Measurements from ENCODE around the gene CRB3. TPM values are rescaled to one million over a fixed set of nuclear protein-coding genes. Genes with fewer than 3 reads are reported as not detected.

CRB3 gene
- total RNA-seq, 1 donor from 2014 or later, result not detected

- no peak overlapping the region for H3K4me3 ChIP-seq (ENCODE audit: low read length in 3 of 3)
These were observed 25.4 kb downstream of the CRB3 start for GRCh38 chr19:6489278-6490061.

GRCh38 chr19:6490134-6490533, 26.1 kb downstream of the CRB3 start:
- Histone ChIP-seq H3K4me3 (ENCODE audit: low read length in 3 of 3) (no peak overlapping the region), H3K27ac (ENCODE audit: low read depth, low read length) (no peak overlapping the region), H3K36me3 (ENCODE audit: control insufficient read depth in 3 of 3, insufficient read depth in 3 of 3, low read length in 3 of 3) (no peaks in the 10 kb centered on the region), H3K9me3 (ENCODE audit: control insufficient read depth in 3 of 3, low read length in 3 of 3) (peaks cover 0 to 6% (median 5%) of the 10 kb centered on the region in 3 donors), H3K27me3 (ENCODE audit: control insufficient read depth in 3 of 3, insufficient read depth in 3 of 3, low read length in 3 of 3) (peaks cover 0 to 5% (median 2%) of the 10 kb centered on the region in 3 donors), H3K4me1 (ENCODE audit: control insufficient read depth in 3 of 3, insufficient read depth in 3 of 3, low read length in 3 of 3) (no peaks in the 10 kb centered on the region), H3K9ac (ENCODE audit: low read depth in 1 of 3, low read length in 3 of 3) (no peak overlapping the region)

More at GRCh38 chr19:6489278-6490061, 25.4 kb downstream of the CRB3 start:
- H3K9ac ChIP-seq (ENCODE audit: low read depth in 1 of 3, low read length in 3 of 3), result no peak overlapping the region
- H3K9me3 ChIP-seq (ENCODE audit: control insufficient read depth in 3 of 3, low read length in 3 of 3), result peaks cover 0 to 6% (median 5%) of the 10 kb centered on the region in 3 donors
- no peaks in the 10 kb centered on the region for H3K4me1 ChIP-seq (ENCODE audit: control insufficient read depth in 3 of 3, insufficient read depth in 3 of 3, low read length in 3 of 3)
- H3K27me3 ChIP-seq (ENCODE audit: control insufficient read depth in 3 of 3, insufficient read depth in 3 of 3, low read length in 3 of 3), result peaks cover 0 to 5% (median 2%) of the 10 kb centered on the region in 3 donors
- H3K36me3 ChIP-seq (ENCODE audit: control insufficient read depth in 3 of 3, insufficient read depth in 3 of 3, low read length in 3 of 3), result no peaks in the 10 kb centered on the region
- no peak overlapping the region for H3K27ac ChIP-seq (ENCODE audit: low read depth, low read length)

- no peak overlapping the region for H3K27ac ChIP-seq (ENCODE audit: low read depth, low read length)
- no peaks in the 10 kb centered on the region for H3K36me3 ChIP-seq (ENCODE audit: control insufficient read depth in 3 of 3, insufficient read depth in 3 of 3, low read length in 3 of 3)
- H3K9me3 ChIP-seq (ENCODE audit: control insufficient read depth in 3 of 3, low read length in 3 of 3), result peaks cover 0 to 6% (median 5%) of the 10 kb centered on the region in 3 donors
- peaks cover 0 to 5% (median 2%) of the 10 kb centered on the region in 3 donors for H3K27me3 ChIP-seq (ENCODE audit: control insufficient read depth in 3 of 3, insufficient read depth in 3 of 3, low read length in 3 of 3)
- H3K9ac ChIP-seq (ENCODE audit: low read depth in 1 of 3, low read length in 3 of 3), result no peak overlapping the region
- no peak overlapping the region for H3K4me3 ChIP-seq (ENCODE audit: low read length in 3 of 3)
- H3K4me1 ChIP-seq (ENCODE audit: control insufficient read depth in 3 of 3, insufficient read depth in 3 of 3, low read length in 3 of 3), result no peaks in the 10 kb centered on the region
These were observed 27.9 kb downstream of the CRB3 start for GRCh38 chr19:6491802-6492592.

GRCh38 chr19:6494438-6495036, 30.5 kb downstream of the CRB3 start:
- Histone ChIP-seq H3K27me3 (ENCODE audit: control insufficient read depth in 3 of 3, insufficient read depth in 3 of 3, low read length in 3 of 3) (peaks cover 0 to 7% (median 4%) of the 10 kb centered on the region in 3 donors), H3K36me3 (ENCODE audit: control insufficient read depth in 3 of 3, insufficient read depth in 3 of 3, low read length in 3 of 3) (no peaks in the 10 kb centered on the region), H3K9me3 (ENCODE audit: control insufficient read depth in 3 of 3, low read length in 3 of 3) (peaks cover 0 to 5% (median 3%) of the 10 kb centered on the region in 3 donors), H3K9ac (ENCODE audit: low read depth in 1 of 3, low read length in 3 of 3) (no peak overlapping the region), H3K27ac (ENCODE audit: low read depth, low read length) (no peak overlapping the region), H3K4me1 (ENCODE audit: control insufficient read depth in 3 of 3, insufficient read depth in 3 of 3, low read length in 3 of 3) (no peaks in the 10 kb centered on the region), H3K4me3 (ENCODE audit: low read length in 3 of 3) (no peak overlapping the region)

- Histone ChIP-seq H3K9me3 (ENCODE audit: control insufficient read depth in 3 of 3, low read length in 3 of 3) (peaks cover 0 to 5% (median 3%) of the 10 kb centered on the region in 3 donors), H3K4me1 (ENCODE audit: control insufficient read depth in 3 of 3, insufficient read depth in 3 of 3, low read length in 3 of 3) (no peaks in the 10 kb centered on the region), H3K9ac (ENCODE audit: low read depth in 1 of 3, low read length in 3 of 3) (no peak overlapping the region), H3K36me3 (ENCODE audit: control insufficient read depth in 3 of 3, insufficient read depth in 3 of 3, low read length in 3 of 3) (no peaks in the 10 kb centered on the region), H3K27me3 (ENCODE audit: control insufficient read depth in 3 of 3, insufficient read depth in 3 of 3, low read length in 3 of 3) (peaks cover 4 to 15% (median 8%) of the 10 kb centered on the region in 3 donors), H3K27ac (ENCODE audit: low read depth, low read length) (no peak overlapping the region), H3K4me3 (ENCODE audit: low read length in 3 of 3) (no peak overlapping the region)
These were observed 31.9 kb downstream of the CRB3 start for GRCh38 chr19:6495947-6496346.

GRCh38 chr19:6498294-6499036, 34.4 kb downstream of the CRB3 start:
- Histone ChIP-seq H3K9me3 (ENCODE audit: control insufficient read depth in 3 of 3, low read length in 3 of 3) (no peaks in the 10 kb centered on the region), H3K27ac (ENCODE audit: low read depth, low read length) (no peak overlapping the region), H3K9ac (ENCODE audit: low read depth in 1 of 3, low read length in 3 of 3) (no peak overlapping the region), H3K36me3 (ENCODE audit: control insufficient read depth in 3 of 3, insufficient read depth in 3 of 3, low read length in 3 of 3) (no peaks in the 10 kb centered on the region), H3K4me3 (ENCODE audit: low read length in 3 of 3) (no peak overlapping the region), H3K27me3 (ENCODE audit: control insufficient read depth in 3 of 3, insufficient read depth in 3 of 3, low read length in 3 of 3) (peaks cover 19 to 33% (median 22%) of the 10 kb centered on the region in 3 donors), H3K4me1 (ENCODE audit: control insufficient read depth in 3 of 3, insufficient read depth in 3 of 3, low read length in 3 of 3) (no peaks in the 10 kb centered on the region)

GRCh38 chr19:6499052-6499790, 35.1 kb downstream of the CRB3 start:
- Histone ChIP-seq H3K27ac (ENCODE audit: low read depth, low read length) (no peak overlapping the region), H3K4me3 (ENCODE audit: low read length in 3 of 3) (no peak overlapping the region), H3K9me3 (ENCODE audit: control insufficient read depth in 3 of 3, low read length in 3 of 3) (no peaks in the 10 kb centered on the region), H3K27me3 (ENCODE audit: control insufficient read depth in 3 of 3, insufficient read depth in 3 of 3, low read length in 3 of 3) (peaks cover 20 to 37% (median 22%) of the 10 kb centered on the region in 3 donors), H3K36me3 (ENCODE audit: control insufficient read depth in 3 of 3, insufficient read depth in 3 of 3, low read length in 3 of 3) (no peaks in the 10 kb centered on the region), H3K4me1 (ENCODE audit: control insufficient read depth in 3 of 3, insufficient read depth in 3 of 3, low read length in 3 of 3) (no peaks in the 10 kb centered on the region), H3K9ac (ENCODE audit: low read depth in 1 of 3, low read length in 3 of 3) (no peak overlapping the region)

- Histone ChIP-seq H3K4me3 (ENCODE audit: low read length in 3 of 3) (no peak overlapping the region), H3K27me3 (ENCODE audit: control insufficient read depth in 3 of 3, insufficient read depth in 3 of 3, low read length in 3 of 3) (peaks cover 20 to 37% (median 22%) of the 10 kb centered on the region in 3 donors), H3K27ac (ENCODE audit: low read depth, low read length) (no peak overlapping the region), H3K36me3 (ENCODE audit: control insufficient read depth in 3 of 3, insufficient read depth in 3 of 3, low read length in 3 of 3) (no peaks in the 10 kb centered on the region), H3K9me3 (ENCODE audit: control insufficient read depth in 3 of 3, low read length in 3 of 3) (no peaks in the 10 kb centered on the region), H3K9ac (ENCODE audit: low read depth in 1 of 3, low read length in 3 of 3) (no peak overlapping the region), H3K4me1 (ENCODE audit: control insufficient read depth in 3 of 3, insufficient read depth in 3 of 3, low read length in 3 of 3) (no peaks in the 10 kb centered on the region)
These were observed 37.0 kb downstream of the CRB3 start for GRCh38 chr19:6500837-6501739.

Measured in skeletal muscle tissue (tissue), 4 donors.